Measurements from ENCODE around the gene DGKG. TPM values are rescaled to one million over a fixed set of nuclear protein-coding genes. Genes with fewer than 3 reads are reported as not detected.

Gene DGKG
- total RNA-seq, 2 donors from 2014 or later, result 0.17 to 0.64 TPM

DNA sequence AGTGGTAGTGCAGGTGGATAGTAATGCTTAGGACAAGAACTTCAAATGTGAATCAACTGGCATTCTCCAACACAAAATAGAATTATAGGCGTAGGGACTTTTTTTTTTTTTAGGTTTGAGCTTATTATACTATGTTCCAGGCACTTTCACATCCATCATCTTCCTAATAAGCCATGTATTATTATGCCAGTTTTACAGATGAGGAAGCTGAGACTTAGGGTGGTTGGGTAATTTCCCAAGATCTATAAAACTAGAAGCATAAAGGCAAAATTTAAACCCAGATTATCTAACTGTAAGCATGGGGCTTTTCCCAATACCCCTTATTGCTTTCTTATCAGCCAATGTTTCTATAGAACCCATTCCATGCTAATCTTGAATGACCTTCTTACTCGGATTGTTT lies 178.0 kb downstream of the DGKG start:
- H3K4me1 ChIP-seq, result no peaks in the 10 kb centered on the region

DNA sequence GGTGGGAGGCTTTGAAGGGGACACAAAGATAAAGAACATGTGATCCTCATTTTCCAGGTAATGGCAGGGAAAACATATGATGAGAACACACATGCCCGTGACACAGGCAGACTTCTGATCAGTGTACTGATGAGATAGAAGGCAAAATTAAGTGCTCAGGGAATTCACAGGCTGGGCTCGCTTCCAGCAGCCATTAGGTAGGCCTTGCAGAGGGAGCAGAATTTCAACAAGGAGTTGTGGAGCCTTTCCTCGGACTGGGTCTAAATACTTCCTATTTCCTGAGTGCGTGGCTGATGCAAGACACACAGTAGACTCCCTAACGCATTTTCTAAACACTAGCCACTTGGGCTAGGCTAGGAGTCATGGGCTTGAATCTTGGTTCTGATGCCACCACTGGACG lies 179.2 kb downstream of the DGKG start:
- no peak overlapping the region for H3K27ac ChIP-seq
- H3K9ac ChIP-seq (ENCODE audit: low read depth in 2 of 2, low read length in 2 of 2), result no peak overlapping the region
- no peaks in the 10 kb centered on the region for H3K27me3 ChIP-seq
- intact Hi-C loops (cut with DNase I), result no loop called here
- no peak overlapping the region for H3K4me3 ChIP-seq
- H3K4me1 ChIP-seq, result no peaks in the 10 kb centered on the region
- no peak for DNase-seq
- TF ChIP-seq, protein P1, sequence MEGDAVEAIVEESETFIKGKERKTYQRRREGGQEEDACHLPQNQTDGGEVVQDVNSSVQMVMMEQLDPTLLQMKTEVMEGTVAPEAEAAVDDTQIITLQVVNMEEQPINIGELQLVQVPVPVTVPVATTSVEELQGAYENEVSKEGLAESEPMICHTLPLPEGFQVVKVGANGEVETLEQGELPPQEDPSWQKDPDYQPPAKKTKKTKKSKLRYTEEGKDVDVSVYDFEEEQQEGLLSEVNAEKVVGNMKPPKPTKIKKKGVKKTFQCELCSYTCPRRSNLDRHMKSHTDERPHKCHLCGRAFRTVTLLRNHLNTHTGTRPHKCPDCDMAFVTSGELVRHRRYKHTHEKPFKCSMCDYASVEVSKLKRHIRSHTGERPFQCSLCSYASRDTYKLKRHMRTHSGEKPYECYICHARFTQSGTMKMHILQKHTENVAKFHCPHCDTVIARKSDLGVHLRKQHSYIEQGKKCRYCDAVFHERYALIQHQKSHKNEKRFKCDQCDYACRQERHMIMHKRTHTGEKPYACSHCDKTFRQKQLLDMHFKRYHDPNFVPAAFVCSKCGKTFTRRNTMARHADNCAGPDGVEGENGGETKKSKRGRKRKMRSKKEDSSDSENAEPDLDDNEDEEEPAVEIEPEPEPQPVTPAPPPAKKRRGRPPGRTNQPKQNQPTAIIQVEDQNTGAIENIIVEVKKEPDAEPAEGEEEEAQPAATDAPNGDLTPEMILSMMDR (IDR thresholded peaks at IDR 0.05), result no peak
- H3K36me3 ChIP-seq, result no peaks in the 10 kb centered on the region
- H3K9me3 ChIP-seq, result no peaks in the 10 kb centered on the region

More for the DNA sequence above, 178.0 kb downstream of the DGKG start:
- no peaks in the 10 kb centered on the region for H3K36me3 ChIP-seq
- no peak overlapping the region for H3K27ac ChIP-seq
- H3K9me3 ChIP-seq, result no peaks in the 10 kb centered on the region
- no peak for DNase-seq
- no peak overlapping the region for H3K9ac ChIP-seq (ENCODE audit: low read depth in 2 of 2, low read length in 2 of 2)
- intact Hi-C loops (cut with DNase I), result no loop called here
- TF ChIP-seq, protein P1 (IDR thresholded peaks at IDR 0.05), result no peak
- no peaks in the 10 kb centered on the region for H3K27me3 ChIP-seq
- H3K4me3 ChIP-seq, result no peak overlapping the region

DNA sequence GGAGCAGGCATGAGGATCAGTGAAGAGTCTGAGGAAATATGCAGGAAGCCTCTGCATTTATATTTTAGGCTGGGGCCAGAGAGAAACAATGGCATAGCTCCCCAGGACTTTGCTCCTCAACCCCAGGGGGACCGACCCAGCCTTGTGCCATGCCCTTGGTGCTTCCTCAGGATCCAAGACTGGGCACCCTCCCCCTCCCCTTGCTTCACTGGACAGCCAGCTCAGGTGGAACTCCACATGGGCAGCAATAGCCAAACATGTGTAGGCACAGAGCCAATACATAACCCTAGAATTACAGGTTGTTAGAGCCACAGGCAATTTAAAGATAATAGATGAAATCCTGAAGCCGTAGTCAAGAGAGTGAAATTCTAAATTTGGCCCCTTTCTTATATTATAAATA lies 180.1 kb downstream of the DGKG start:
- intact Hi-C loops (cut with DNase I), result no loop called here
- Histone ChIP-seq H3K4me3 (no peak overlapping the region), H3K9ac (ENCODE audit: low read depth in 2 of 2, low read length in 2 of 2) (no peak overlapping the region), H3K36me3 (no peaks in the 10 kb centered on the region), H3K4me1 (no peaks in the 10 kb centered on the region), H3K27me3 (no peaks in the 10 kb centered on the region), H3K9me3 (no peaks in the 10 kb centered on the region), H3K27ac (no peak overlapping the region)
- no peak for DNase-seq
- TF ChIP-seq, protein P1 (IDR thresholded peaks at IDR 0.05), result no peak

DNA sequence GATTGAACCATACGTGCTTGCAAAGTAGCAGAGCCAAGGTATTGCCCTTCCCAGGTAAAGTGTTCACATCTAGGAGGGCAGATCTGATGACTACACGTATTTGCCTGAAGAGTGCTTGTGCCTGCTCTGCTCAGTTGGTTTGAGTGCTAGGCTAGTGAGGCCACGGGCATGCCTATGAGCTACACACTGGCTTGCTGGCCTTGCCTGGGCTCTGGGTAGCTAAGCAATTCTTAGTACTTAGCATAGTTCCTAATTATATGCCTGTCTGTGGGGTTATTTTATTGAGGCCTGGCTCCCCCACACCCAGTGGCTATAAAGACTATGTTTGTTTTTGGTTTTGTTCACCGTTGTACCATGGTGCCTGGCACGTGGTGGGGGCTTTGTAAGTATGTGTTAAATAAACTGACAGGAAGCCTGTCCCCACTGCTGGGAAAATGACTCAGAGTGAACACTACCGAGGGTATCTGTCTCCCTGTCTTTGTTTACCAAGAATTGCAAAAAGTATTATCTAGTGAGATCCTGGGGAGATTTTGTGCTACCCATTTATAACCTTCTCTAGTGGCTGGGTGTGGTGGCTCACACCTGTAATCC lies 181.0 kb downstream of the DGKG start:
- Histone ChIP-seq H3K9me3 (no peaks in the 10 kb centered on the region), H3K27me3 (no peaks in the 10 kb centered on the region), H3K27ac (no peak overlapping the region), H3K4me1 (no peaks in the 10 kb centered on the region), H3K36me3 (no peaks in the 10 kb centered on the region), H3K4me3 (no peak overlapping the region), H3K9ac (ENCODE audit: low read depth in 2 of 2, low read length in 2 of 2) (no peak overlapping the region)
- DNase-seq, result no peak
- intact Hi-C loops (cut with DNase I), result no loop called here
- TF ChIP-seq, protein P1 (IDR thresholded peaks at IDR 0.05), result no peak

DNA sequence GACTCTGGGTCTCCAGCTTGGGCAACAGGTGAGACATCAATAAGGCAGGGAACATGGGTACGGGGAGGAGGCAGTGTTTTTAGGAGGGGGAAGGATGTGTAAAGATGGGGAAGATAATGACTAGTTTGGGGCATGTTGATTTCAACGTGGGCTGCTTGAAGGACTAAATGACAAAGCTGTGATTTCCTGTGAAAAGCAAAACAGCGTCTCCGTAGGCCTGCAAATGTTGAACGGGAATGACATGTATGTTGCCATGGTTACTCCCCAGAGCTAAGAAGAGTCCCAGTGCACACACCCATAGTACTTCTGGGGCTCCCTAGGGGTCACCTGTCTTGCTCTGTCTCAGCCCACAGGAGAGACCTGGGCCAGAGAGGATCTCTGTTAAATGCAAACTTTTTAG lies 181.9 kb downstream of the DGKG start:
- DNase-seq, result no peak
- no peak overlapping the region for H3K9ac ChIP-seq (ENCODE audit: low read depth in 2 of 2, low read length in 2 of 2)
- no peaks in the 10 kb centered on the region for H3K4me1 ChIP-seq
- H3K36me3 ChIP-seq, result no peaks in the 10 kb centered on the region
- no peak overlapping the region for H3K27ac ChIP-seq
- no peaks in the 10 kb centered on the region for H3K27me3 ChIP-seq
- H3K9me3 ChIP-seq, result no peaks in the 10 kb centered on the region
- TF ChIP-seq, protein P1 (IDR thresholded peaks at IDR 0.05), result no peak
- intact Hi-C loops (cut with DNase I), result no loop called here
- no peak overlapping the region for H3K4me3 ChIP-seq
